Neutrophil (primary cell): ENCODE data around the gene PPP3CA.
A peak's percentile ranks its signal among the peaks of the same experiment; 100 is the strongest.

ENCODE experiments used
- H3K27ac ChIP-seq: fragments of 200-600 bp; sonication (generic); 2 replicates; pipeline ENCODE4 v1.5.1; 2016; ENCODE audit warnings: mild to moderate bottlenecking, moderate library complexity
- H3K27me3 ChIP-seq: fragments of 200-600 bp; sonication (generic); 2 replicates; pipeline ENCODE4 v1.6.0; 2016; ENCODE audit warnings: mild to moderate bottlenecking
- H3K36me3 ChIP-seq: fragments of 200-600 bp; sonication (generic); 2 replicates; pipeline ENCODE4 v1.5.1; 2017
- H3K4me1 ChIP-seq, 2 experiments: fragments of 200-600 bp in 1 of 2; sonication (generic) in 1 of 2; 1 replicate in 1 of 2; 2 replicates in 1 of 2; pipeline versions ENCODE4 v1.5.1 to v1.6.1; 2013 to 2016; ENCODE audit warnings: low read depth in 1 of 2, low read length in 1 of 2, mild to moderate bottlenecking in 1 of 2, moderate library complexity in 1 of 2; ENCODE audit not compliant: control insufficient read depth in 1 of 2, insufficient read depth in 1 of 2
- H3K4me3 ChIP-seq, 2 experiments: fragments of 200-600 bp in 1 of 2; sonication (generic) in 1 of 2; 1 replicate in 1 of 2; 2 replicates in 1 of 2; pipeline ENCODE4 v1.5.1; 2013 to 2016; ENCODE audit warnings: low read depth in 1 of 2, low read length in 1 of 2, mild to moderate bottlenecking in 1 of 2, moderate library complexity in 1 of 2
- H3K9me3 ChIP-seq: fragments of 200-600 bp; sonication (generic); 2 replicates; pipeline ENCODE4 v1.5.1; 2016
- CTCF ChIP-seq: fragments of 200-600 bp; sonication (generic); IDR thresholded peaks from 2 replicates; pipeline ENCODE4 v1.5.1; 2016; ENCODE audit warnings: antibody characterized with exemption

PPP3CA gene

GRCh38 chr4:101199507-101200285, 147.6 kb downstream of the PPP3CA start:
- Histone ChIP-seq H3K27me3 (no peaks in the 10 kb centered on the region), H3K9me3 (no peaks in the 10 kb centered on the region), H3K27ac (no peak overlapping the region), H3K4me3 (no peak overlapping the region), H3K4me1 (peaks cover 17 to 20% of the 10 kb centered on the region in 2 experiments), H3K36me3 (peaks cover 7% of the 10 kb centered on the region)
- TF ChIP-seq CTCF, result no peak

GRCh38 chr4:101198682-101199339, 148.5 kb downstream of the PPP3CA start:
- H3K27me3 ChIP-seq, result no peaks in the 10 kb centered on the region
- no peak for TF ChIP-seq CTCF
- H3K4me1 ChIP-seq, result peaks cover 17 to 20% of the 10 kb centered on the region in 2 experiments
- H3K9me3 ChIP-seq, result no peaks in the 10 kb centered on the region
- H3K4me3 ChIP-seq, result no peak overlapping the region
- peaks cover 12% of the 10 kb centered on the region for H3K36me3 ChIP-seq
- no peak overlapping the region for H3K27ac ChIP-seq

GRCh38 chr4:101197350-101197749, 150.0 kb downstream of the PPP3CA start:
- Histone ChIP-seq H3K9me3 (no peaks in the 10 kb centered on the region), H3K4me1 (peaks cover 17 to 20% of the 10 kb centered on the region in 2 experiments), H3K4me3 (no peak overlapping the region), H3K27ac (no peak overlapping the region), H3K27me3 (no peaks in the 10 kb centered on the region), H3K36me3 (peaks cover 14% of the 10 kb centered on the region)
- no peak for TF ChIP-seq CTCF

GRCh38 chr4:101192244-101192643, 155.1 kb downstream of the PPP3CA start:
- no peak overlapping the region for H3K27ac ChIP-seq
- H3K9me3 ChIP-seq, result no peaks in the 10 kb centered on the region
- H3K36me3 ChIP-seq, result peaks cover 14% of the 10 kb centered on the region
- TF ChIP-seq CTCF, result no peak
- H3K4me1 ChIP-seq, result no peaks in the 10 kb centered on the region
- no peak overlapping the region for H3K4me3 ChIP-seq
- H3K27me3 ChIP-seq, result no peaks in the 10 kb centered on the region

- Histone ChIP-seq H3K9me3 (no peaks in the 10 kb centered on the region), H3K4me1 (no peaks in the 10 kb centered on the region), H3K36me3 (peaks cover 14% of the 10 kb centered on the region), H3K4me3 (no peak overlapping the region), H3K27me3 (no peaks in the 10 kb centered on the region), H3K27ac (peak overlapping the region; percentile 30)
- TF ChIP-seq CTCF, result no peak
These were observed 155.8 kb downstream of the PPP3CA start for GRCh38 chr4:101191302-101192098.
